ENCODE results near the gene FOXF1.

FOXF1 gene

DNA sequence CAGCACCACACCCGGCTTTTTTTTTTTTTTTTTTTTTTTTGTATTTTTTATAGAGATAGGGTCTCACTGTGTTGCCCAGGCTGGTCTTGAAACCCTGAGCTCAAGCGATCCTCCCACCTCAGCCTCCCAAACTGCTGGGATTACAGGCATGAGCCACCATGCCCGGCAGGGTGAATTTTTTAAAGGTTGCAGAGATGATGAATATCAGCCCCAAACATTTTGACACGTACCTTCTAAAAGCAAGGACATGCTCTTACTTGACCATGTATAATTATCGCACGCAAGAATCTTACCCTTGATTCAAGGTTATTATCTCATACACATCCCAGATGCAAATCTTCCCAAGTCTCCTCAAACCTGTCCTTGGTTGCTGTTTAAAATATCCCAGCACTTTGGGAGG lies 52.0 kb downstream of the FOXF1 start:
- no peak for DNase-seq

- peak; percentile 76 for DNase-seq
These were observed 53.4 kb downstream of the FOXF1 start for GRCh38 chr16:86563469-86564345.
